Endothelial cell of umbilical vein (primary cell): Measurements from ENCODE around the gene FNBP1.

Experiments used
- CTCF ChIP-seq, 2 donors: IDR thresholded peaks; 1 replicate in 1 of 2; 2 replicates in 1 of 2; pipeline ENCODE4 v1.5.1; 2011; ENCODE audit warnings: low read length in 2 of 2, mild to moderate bottlenecking in 2 of 2, moderate library complexity in 2 of 2, control low read depth in 1 of 2, inconsistent platforms in 1 of 2, low read depth in 1 of 2; ENCODE audit not compliant: insufficient read depth in 1 of 2; ENCODE audit errors: extremely low read depth in 1 of 2
- EZH2 ChIP-seq: IDR thresholded peaks from 2 replicates; pipeline ENCODE4 v1.6.1; 2012; ENCODE audit warnings: borderline replicate concordance, low read depth, mild to moderate bottlenecking, moderate library complexity, low read length, inconsistent platforms; ENCODE audit not compliant: severe bottlenecking
- GATA2 ChIP-seq: IDR thresholded peaks from 2 replicates; pipeline ENCODE4 v1.7.0; 2011; ENCODE audit warnings: low read depth, mild to moderate bottlenecking, moderate library complexity, mixed read lengths, low read length; ENCODE audit not compliant: insufficient read length, insufficient read depth
- JUN ChIP-seq: IDR thresholded peaks from 2 replicates; pipeline ENCODE4 v1.6.1; 2011; ENCODE audit warnings: borderline replicate concordance, low read depth; ENCODE audit not compliant: insufficient read length, insufficient read depth
- POLR2A ChIP-seq: IDR thresholded peaks from 2 replicates; pipeline ENCODE4 v1.6.1; 2012; ENCODE audit warnings: low read depth, mild to moderate bottlenecking, control low read depth, low read length
- POLR2AphosphoS5 ChIP-seq: IDR thresholded peaks from 2 replicates; pipeline ENCODE4 v1.6.1; 2012; ENCODE audit warnings: low read depth, mild to moderate bottlenecking, control low read depth, low read length, moderate library complexity; ENCODE audit not compliant: insufficient read depth

GRCh38 chr9:129868872-129869486 lies 174.0 kb downstream of the FNBP1 start:
- TF ChIP-seq POLR2A (no peak), GATA2 (no peak), CTCF (IDR thresholded peaks at IDR 0.05; ENCODE audit: extremely low read depth in 1 of 2, insufficient read depth in 1 of 2, low read depth in 1 of 2, low read length in 2 of 2) (no peak), EZH2 (no peak), POLR2AphosphoS5 (no peak), JUN (no peak)
